ENCODE results near the gene MARCKS. TPM values are rescaled to one million over a fixed set of nuclear protein-coding genes. Genes with fewer than 3 reads are reported as not detected.
A peak's percentile ranks its signal among the peaks of the same experiment; 100 is the strongest.
"Not testable (repeated sequence)": the region's sequence is repeated elsewhere in the genome, so short reads cannot be mapped to it uniquely, and the experiment has no call there.

MARCKS gene
- total RNA-seq, 1 donor from 2014 or later = 152 TPM

GRCh38 chr6:113882336-113883022 is 25.3 kb downstream of the MARCKS start:
- DNase-seq (ENCODE audit: low spot score) = no peak

DNA sequence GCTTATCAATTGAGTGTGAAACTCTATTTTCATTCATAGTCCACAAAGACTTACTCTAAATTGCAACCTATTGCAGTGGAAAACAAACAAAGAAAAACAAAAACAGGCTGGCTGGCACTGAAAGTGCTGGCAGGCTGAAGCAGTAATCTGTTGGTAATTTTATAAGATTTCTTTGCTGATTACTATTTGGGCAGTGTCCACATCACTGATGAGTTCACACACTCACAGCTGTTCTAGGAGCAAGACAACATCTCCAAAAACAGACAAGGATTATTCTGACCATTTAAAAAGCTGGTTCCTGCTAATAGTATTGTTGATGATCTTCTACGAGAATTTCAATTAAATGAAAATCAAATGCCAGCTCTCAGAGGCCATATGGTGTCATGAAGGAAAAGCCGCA is 26.9 kb downstream of the MARCKS start:
- DNase-seq (ENCODE audit: low spot score) = no peak

DNA sequence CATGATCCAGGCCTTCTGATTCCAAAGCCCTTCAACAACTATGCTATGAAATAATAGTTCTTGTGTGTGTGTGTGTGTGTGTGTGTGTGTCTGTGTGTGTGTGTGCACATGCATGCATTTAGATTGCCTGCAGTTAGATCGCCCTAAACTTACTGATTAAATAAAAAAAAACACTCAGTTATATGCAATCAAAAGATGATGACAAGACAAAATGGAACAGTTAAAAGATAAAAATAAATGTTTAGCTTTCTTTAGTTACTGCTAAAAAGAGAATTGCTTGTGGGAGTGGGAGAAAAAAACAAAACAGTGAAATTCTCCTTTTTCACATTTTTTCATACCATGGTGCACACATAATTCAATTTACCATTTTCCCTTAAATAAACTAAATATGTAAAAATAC is 29.4 kb downstream of the MARCKS start:
- DNase-seq (ENCODE audit: low spot score) = no peak

DNA sequence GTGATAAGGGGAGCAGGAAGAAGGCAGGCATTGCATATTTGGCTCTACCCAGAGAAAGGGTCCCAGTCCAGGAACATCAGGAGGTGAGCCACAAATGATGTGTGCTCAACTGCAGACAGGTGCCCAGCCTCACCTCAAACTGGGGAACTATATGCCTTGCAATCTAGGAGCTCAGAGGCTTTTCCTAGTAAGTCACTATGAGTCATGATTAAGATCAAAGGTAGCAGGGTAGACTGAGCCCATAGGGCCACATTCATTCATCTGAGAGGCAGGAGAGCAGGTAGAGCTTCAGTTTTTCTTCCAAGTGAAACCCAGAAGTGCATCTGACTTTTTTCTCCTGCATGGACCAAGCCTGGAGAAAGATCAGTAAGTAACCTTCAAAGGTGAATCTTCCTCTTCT is 31.3 kb downstream of the MARCKS start:
- DNase-seq (ENCODE audit: low spot score) = no peak

DNA sequence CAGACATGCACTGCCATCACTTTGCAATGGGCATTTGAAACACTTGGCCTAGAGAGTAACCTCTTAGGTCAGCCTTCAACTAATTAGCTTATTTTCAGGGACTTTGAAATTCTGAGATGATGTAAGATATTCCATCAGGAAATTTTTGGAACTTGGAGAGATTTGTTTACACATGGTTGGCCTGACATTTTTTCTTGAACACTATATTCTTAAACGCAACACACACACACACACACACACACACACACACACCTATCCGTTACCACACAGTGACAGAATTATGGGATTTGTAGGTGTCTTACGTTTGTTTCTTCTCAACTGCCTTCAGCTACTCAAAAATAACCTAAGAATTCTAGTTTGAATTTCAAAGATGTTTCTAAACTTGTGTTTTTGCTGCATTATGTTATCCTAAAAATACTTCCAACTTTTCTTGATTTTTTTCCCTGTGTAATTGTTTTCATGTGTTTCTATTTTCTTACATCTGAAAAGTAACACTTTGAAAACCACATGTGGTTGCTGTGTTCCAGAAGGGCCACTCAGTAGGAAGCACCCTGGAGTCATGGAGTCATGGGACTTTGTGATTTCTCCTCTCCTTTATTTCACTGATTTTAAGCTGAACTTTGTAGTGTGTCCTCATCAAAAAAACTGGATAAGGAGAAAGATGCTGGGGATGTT is 31.9 kb downstream of the MARCKS start:
- no peak for DNase-seq (ENCODE audit: low spot score)

DNA sequence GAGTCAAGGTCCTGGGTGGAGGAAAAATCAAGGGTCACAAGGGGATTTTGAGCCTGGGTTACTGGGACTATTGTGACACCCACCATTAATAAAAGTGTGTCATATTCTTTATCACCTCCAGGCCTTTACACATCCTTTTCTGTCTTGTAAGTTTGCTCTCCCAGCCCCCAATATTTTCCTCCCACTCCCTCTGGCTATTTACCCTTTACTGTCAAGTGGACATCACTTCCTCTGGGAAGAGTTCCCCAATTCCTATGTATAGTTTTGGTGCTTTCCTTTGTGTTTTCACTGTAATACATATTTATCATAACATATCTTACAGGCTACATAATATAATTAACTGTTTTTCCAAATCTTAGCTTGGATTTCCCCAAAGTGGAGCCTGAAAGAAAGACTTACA is 36.3 kb downstream of the MARCKS start:
- no peak for DNase-seq (ENCODE audit: low spot score)

DNA sequence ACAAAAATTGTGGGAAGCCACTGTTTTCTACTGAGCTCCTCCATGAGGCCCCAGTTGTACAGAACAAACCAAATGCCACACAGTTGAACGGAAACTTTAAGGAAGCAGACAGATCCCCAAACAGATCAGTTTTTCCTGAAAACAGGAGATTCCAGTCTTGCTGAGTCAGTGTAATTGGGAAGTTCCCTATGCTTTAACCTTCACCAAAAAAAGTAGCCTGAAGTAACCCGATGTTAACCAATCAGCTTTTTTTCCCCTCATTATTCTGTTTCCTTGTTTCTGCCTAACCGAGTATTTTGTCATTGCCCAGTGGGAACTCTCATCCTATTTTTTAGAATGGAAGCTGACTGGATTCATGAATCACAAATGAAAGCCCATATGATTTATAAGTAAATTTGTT is 36.7 kb downstream of the MARCKS start:
- DNase-seq (ENCODE audit: low spot score) = no peak

- no peak for DNase-seq (ENCODE audit: low spot score)
Observed at GRCh38 chr6:113894712-113895674, 37.8 kb downstream of the MARCKS start.

GRCh38 chr6:113901482-113901881 is 44.3 kb downstream of the MARCKS start:
- DNase-seq (ENCODE audit: low spot score) = peak; percentile 88

GRCh38 chr6:113903666-113904330 is 46.7 kb downstream of the MARCKS start:
- peak; percentile 74 for DNase-seq (ENCODE audit: low spot score)

DNA sequence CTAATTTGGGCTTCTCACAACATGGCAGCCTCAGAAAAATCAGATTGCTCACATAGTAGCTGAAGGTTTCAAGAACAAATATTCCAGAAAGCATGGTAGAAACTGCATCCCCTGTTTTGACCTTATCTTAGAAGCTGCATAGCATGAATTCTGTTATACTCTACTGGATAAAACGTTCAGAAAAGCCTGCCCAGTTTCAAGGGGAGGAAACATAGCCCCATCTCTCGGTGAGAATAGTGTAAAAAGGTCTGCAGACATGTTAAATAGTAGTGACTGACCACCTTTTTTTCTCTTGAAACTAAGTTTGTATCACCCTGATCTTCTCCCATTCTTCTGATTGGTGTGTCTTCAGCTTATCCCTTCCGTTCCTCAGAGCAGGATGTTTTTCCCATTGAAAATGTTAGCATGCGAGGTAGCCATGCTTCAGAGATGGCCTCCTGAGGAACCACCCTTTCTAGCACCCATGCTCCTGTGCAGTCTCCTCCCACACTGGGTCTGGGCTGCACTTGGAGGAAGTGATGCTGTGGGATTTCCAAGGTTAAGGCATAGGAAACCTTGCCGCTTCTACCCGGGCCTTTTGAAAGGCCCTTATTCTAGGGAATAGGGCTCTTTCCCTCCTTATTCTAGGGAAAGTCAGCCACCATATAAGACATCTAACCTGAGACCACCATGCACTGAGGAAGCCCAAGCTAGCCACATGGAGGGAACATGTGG is 50.1 kb downstream of the MARCKS start:
- peak; percentile 67 for DNase-seq (ENCODE audit: low spot score)

- no peak for DNase-seq (ENCODE audit: low spot score)
Observed at GRCh38 chr6:113908801-113909200, 51.7 kb downstream of the MARCKS start.

DNA sequence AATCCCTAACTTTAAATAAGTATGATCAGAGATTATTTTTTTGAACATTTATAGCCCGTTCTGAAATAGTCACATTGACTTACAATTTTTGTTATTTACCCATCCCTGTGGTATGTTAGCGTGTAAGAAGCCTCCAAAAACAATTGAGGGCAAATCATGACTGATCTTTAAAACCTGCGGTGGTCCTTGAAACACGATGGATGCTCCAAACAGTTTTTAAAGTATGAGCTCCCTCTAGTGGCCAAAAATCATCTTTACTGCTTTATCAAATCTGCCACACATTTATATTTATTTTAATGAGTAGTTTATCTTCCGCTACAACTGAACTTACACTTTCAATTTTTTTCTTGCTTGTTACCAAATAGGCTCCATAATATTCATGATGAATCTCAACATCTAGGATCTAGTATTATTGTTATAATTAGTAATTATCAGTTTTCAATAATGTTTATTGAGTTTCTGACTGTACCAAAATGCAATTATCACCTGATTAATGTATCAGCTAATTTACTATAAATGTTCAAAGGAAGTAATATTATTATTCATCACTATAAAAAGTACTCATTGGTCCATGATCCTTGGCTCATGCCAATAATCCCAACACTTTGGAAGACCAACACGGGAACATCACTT is 52.2 kb downstream of the MARCKS start:
- DNase-seq (ENCODE audit: low spot score) = peak; percentile 75

GRCh38 chr6:113910285-113910684 is 53.1 kb downstream of the MARCKS start:
- DNase-seq (ENCODE audit: low spot score) = not testable (repeated sequence)

Other genes starting within 250 kb of the MARCKS start
- 41.2 TPM for gene HDAC2, start 113.8 kb downstream of the MARCKS start, total RNA-seq (ENCODE audit: insufficient read depth, low replicate concordance)

Data from umbilical cord (tissue), 2 donors.